GM06990 (cell line): ENCODE results near the gene TEKT5.

Source experiments
- DNase-seq: peaks from one replicate; pipeline ENCODE4 v3.0.0-alpha.2; 2011; ENCODE audit not compliant: insufficient read length; ENCODE audit errors: extremely low read depth
- H3K27me3 ChIP-seq: replicated peaks from 2 replicates; pipeline ENCODE4 v1.6.0; 2011; ENCODE audit warnings: low read length; ENCODE audit not compliant: control insufficient read depth, insufficient read depth
- H3K36me3 ChIP-seq: 2 replicates; pipeline ENCODE4 v1.5.1; 2011; ENCODE audit warnings: low read length; ENCODE audit not compliant: control insufficient read depth, insufficient read depth
- H3K4me3 ChIP-seq: replicated peaks from 2 replicates; pipeline ENCODE4 v1.5.1; 2011; ENCODE audit warnings: low read depth, mild to moderate bottlenecking, control low read depth, low read length
- TF ChIP-seq, protein P1 (sequence below): IDR thresholded peaks from 2 replicates; pipeline ENCODE4 v1.5.1; 2011; ENCODE audit warnings: low read length, control low read depth, mild to moderate bottlenecking, inconsistent platforms; ENCODE audit not compliant: insufficient read depth, poor library complexity, severe bottlenecking

The TEKT5 gene

DNA sequence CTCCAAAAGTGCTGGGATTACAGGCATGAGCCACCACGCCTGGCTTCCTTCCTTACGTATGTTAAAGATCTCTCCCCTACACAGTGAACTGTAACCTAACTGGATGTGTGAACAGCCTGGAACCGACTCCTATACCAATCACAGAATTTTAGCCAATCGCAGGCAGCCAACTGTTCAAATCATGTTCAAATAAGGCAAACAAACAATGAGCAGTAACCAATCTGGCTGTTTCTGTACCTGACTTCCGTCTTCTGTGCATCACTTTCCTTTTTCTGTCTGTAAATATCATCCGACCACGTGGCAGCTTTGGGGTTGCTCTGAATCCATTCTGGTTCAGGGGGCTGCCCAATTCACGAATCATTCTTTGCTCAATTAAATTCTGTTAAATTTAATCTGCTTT is 27.5 kb downstream of the TEKT5 start:
- TF ChIP-seq, protein P1, sequence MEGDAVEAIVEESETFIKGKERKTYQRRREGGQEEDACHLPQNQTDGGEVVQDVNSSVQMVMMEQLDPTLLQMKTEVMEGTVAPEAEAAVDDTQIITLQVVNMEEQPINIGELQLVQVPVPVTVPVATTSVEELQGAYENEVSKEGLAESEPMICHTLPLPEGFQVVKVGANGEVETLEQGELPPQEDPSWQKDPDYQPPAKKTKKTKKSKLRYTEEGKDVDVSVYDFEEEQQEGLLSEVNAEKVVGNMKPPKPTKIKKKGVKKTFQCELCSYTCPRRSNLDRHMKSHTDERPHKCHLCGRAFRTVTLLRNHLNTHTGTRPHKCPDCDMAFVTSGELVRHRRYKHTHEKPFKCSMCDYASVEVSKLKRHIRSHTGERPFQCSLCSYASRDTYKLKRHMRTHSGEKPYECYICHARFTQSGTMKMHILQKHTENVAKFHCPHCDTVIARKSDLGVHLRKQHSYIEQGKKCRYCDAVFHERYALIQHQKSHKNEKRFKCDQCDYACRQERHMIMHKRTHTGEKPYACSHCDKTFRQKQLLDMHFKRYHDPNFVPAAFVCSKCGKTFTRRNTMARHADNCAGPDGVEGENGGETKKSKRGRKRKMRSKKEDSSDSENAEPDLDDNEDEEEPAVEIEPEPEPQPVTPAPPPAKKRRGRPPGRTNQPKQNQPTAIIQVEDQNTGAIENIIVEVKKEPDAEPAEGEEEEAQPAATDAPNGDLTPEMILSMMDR = no peak
- H3K27me3 ChIP-seq = no peaks in the 10 kb centered on the region
- H3K36me3 ChIP-seq = no peaks in the 10 kb centered on the region
- DNase-seq = no peak
- no peak overlapping the region for H3K4me3 ChIP-seq

DNA sequence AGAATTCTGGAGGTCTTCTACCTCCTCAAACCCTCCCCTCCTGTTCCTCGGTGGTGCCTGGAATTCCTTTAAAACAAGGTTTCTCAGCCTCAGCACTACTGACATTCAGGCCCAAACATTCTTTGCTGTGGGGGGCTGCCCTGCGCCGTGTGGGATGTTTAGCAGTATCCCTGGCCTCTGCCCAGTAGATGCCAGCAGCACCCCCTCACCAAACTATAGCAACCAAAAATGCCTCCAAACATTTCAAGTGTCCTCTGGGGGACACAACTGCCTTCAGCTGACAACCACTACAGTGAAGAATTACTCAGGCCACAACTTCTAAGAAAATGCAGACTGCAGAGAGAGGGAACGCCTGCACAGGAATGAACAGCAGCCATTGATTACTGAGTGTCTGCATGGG is 28.4 kb downstream of the TEKT5 start:
- TF ChIP-seq, protein P1 = no peak
- no peak overlapping the region for H3K4me3 ChIP-seq
- DNase-seq = no peak
- H3K36me3 ChIP-seq = no peaks in the 10 kb centered on the region
- H3K27me3 ChIP-seq = no peaks in the 10 kb centered on the region

DNA sequence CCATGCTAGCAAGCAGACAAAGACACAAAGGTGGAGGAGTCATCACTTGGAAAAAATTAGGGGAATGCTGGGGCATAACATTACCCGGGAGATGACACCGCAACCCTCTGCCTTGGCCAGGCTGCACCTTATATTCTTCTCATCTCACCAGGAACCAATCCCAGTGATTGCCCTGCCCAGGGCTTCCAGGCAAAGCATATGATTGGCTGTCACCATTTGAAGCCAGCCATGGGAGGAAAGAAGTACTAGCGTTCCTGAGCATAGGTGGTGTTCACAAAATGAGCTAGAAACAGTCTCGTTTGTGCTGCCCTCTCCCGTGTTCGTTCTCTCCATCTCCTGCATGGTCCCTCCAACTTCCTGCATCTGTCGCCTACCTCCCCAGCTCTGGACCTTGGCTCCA is 29.6 kb downstream of the TEKT5 start:
- DNase-seq = no peak
- H3K4me3 ChIP-seq = no peak overlapping the region
- TF ChIP-seq, protein P1 = no peak
- no peaks in the 10 kb centered on the region for H3K36me3 ChIP-seq
- H3K27me3 ChIP-seq = no peaks in the 10 kb centered on the region

DNA sequence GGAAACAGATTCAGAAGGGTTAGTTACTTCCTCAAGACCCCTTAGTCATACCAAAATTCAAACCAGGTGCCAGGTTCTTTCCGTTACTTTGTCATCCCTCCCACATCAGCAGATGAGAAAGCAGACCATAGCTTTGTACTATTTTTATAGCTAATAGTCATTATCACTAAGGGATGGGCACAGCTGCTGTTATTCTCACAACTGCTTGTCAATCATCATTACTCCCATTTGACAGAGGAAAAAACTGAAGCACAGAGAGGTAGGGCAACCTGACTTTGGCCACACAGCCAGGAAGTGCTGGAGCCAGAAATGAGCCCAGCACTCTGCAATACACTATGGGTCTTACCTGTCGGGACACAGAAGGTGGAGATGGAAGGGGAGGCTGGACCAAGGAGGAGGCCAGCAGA is 30.0 kb downstream of the TEKT5 start:
- no peaks in the 10 kb centered on the region for H3K27me3 ChIP-seq
- H3K36me3 ChIP-seq = no peaks in the 10 kb centered on the region
- TF ChIP-seq, protein P1 = no peak
- H3K4me3 ChIP-seq = no peak overlapping the region
- peak; percentile 35 for DNase-seq

DNA sequence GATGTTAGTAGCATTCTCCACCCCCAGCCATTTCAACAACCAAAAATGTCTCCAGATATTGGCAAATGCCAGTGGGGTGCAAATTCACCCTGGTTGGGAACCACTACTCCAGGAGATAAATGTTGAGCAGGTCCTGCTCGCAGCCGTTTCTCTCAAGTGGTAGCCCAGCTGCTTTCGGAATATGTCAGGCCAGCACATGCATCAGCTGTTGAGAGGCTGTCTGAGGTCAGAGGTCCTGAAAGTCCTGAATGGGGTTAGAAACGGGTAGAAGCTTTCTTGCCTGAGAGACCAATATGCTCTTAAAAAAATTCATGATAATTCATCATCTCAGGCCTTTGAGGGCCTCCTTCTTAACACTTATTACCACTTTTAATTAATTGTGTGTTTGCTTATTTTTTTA is 31.0 kb downstream of the TEKT5 start:
- no peaks in the 10 kb centered on the region for H3K36me3 ChIP-seq
- no peak overlapping the region for H3K4me3 ChIP-seq
- DNase-seq = no peak
- H3K27me3 ChIP-seq = no peaks in the 10 kb centered on the region
- TF ChIP-seq, protein P1 = no peak

DNA sequence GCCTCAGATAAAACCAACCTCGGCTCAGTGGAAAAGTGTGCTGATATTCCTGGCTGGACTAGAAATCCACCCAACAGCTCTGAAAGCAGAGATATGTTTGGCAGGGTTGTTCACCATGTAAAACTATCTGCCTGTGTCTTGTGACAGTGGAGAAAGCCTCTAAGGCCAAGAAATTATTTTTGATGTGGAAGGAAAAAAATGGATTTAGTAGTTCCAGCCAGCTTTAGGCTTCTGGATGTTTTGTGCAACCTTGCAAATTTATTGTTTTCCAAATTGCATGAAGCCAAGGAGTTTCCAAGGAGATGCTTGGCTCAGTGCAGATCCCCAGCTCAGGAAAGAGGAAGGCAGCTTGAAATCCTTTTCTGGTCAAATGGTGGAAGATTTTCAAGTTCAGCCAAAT is 31.6 kb downstream of the TEKT5 start:
- Histone ChIP-seq H3K4me3 (no peak overlapping the region), H3K27me3 (no peaks in the 10 kb centered on the region), H3K36me3 (no peaks in the 10 kb centered on the region)
- DNase-seq = no peak
- TF ChIP-seq, protein P1 = no peak
